GM10266 (cell line): ENCODE measurements around the gene FAM13A.

Experiments used
- DNase-seq: peaks from one replicate; pipeline ENCODE4 v3.0.0; 2012; ENCODE audit errors: extremely low spot score
- TF ChIP-seq, protein P1 (sequence below): IDR thresholded peaks from 2 replicates; pipeline ENCODE4 v1.5.1; 2012; ENCODE audit warnings: mild to moderate bottlenecking, low read depth; ENCODE audit not compliant: control insufficient read depth, insufficient read depth; ENCODE audit errors: missing control alignments

FAM13A gene

DNA sequence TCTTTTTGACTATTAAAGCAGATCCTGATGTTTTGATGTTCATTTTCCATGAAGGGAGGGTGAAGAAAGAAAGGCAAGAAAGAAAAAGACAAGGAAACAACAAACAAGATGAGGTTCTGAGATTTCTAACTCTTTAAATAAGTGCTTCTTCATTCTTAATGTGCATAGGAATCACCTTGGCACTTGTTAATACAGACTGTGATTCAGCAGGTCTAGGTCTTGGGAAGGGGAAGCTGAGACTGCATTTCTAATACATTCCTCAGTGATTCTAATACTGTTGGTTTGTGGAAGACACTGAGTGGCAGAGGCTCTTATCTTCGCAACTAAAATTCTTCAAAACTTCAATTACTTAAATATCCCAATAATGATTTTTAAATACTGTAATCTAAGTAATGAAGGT lies 264.2 kb downstream of the FAM13A start:
- DNase-seq, result no peak
- TF ChIP-seq, protein P1, sequence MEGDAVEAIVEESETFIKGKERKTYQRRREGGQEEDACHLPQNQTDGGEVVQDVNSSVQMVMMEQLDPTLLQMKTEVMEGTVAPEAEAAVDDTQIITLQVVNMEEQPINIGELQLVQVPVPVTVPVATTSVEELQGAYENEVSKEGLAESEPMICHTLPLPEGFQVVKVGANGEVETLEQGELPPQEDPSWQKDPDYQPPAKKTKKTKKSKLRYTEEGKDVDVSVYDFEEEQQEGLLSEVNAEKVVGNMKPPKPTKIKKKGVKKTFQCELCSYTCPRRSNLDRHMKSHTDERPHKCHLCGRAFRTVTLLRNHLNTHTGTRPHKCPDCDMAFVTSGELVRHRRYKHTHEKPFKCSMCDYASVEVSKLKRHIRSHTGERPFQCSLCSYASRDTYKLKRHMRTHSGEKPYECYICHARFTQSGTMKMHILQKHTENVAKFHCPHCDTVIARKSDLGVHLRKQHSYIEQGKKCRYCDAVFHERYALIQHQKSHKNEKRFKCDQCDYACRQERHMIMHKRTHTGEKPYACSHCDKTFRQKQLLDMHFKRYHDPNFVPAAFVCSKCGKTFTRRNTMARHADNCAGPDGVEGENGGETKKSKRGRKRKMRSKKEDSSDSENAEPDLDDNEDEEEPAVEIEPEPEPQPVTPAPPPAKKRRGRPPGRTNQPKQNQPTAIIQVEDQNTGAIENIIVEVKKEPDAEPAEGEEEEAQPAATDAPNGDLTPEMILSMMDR, result no peak

DNA sequence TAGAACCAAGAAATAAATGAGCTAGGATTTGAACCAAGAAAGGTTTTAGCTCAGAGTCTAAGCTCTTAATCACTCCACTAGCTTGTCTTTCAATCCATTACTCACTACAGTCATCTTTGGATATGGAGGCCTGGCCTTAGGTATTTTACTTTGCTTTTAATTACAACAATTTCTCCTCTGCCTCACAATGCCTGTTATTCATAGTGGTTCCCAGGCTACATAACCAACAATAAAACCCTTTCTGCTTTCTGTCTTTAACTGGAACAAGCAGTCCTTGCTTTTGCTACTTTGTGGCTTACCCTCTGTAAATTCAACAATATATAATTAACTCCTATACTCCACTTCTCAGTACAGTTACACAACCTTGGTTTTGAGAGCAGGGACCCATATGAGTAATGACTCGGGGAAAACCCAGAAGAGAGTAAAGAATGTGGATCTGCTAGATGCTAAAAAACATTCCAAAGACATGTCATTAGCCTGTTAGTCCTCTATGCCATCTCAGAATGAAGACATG lies 264.7 kb downstream of the FAM13A start:
- TF ChIP-seq, protein P1, result no peak
- no peak for DNase-seq

DNA sequence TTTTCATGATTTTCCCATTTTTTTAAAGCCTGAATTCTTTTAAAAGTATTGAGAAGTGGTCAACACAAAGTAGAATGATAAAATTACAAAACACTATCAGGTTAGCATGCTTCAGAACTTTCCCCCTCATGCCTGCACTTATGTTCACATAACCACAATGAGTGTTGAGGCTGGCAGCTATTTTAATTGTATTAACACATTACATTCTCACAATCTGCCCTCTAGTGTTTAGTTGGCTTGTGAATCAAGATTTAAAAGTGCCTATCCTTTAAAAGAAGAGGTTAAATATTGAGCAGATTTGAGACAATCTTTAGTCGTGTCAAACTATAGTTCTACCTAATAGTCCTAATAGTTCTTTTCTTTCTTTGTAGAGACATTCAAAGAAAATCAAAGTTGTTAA lies 265.7 kb downstream of the FAM13A start:
- TF ChIP-seq, protein P1, result peak; percentile 21

DNA sequence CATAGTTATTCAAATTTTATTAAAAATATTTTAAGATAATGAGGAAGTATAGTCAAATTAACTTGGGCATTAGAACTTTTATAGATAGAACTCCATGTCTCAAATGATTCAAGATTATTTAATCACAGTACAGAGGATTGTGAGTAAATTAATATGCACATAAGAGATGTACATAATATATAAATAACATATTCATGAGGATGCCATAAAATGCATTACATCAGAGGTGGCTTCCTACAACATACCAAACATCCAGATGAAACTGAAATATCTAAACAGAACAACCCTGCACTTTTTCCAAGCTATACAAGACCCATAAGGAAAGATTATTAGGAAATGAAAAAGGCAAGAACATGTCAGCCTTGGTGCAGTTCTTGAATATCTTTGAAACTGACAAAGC lies 268.1 kb downstream of the FAM13A start:
- TF ChIP-seq, protein P1, result no peak
- DNase-seq, result no peak

More for the DNA sequence above, 265.7 kb downstream of the FAM13A start:
- no peak for DNase-seq

DNA sequence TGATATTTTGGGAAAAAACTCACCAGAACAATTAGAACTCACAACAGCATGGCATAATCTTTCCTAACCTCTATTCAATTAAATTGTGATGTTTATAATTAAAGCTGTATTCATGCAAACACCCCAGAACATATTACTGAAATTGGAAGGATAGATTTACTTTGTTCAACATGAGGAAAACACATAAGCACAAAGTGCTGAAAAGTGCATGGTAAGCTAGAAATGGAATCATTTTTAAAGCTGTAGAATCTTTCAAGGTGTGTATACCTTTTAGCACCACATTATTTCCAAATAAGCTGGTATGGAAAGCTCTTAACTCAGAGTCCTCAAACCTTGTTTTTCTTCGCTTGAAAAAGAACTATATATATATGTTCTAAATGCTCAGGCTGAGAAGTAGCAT lies 268.6 kb downstream of the FAM13A start:
- TF ChIP-seq, protein P1, result no peak
- no peak for DNase-seq

DNA sequence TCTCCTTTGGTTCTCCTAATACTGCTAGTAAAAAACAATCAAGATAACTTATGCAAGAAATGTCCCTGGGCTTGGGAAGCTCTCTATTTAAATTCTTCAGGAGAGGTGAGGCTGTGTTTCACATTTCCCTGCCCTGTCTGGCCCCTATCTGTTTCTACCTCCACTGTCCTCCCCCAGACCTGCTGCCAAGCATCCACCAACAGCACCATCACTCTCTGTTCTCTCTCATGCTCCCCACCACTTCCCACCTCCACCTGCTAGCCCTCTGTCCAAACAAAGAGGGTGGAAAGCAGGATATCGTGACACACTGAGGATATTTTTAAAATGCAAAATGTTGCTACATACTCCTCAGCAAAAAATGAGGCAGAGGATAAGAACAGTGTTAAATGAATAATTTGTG lies 271.0 kb downstream of the FAM13A start:
- DNase-seq, result no peak
- TF ChIP-seq, protein P1, result no peak

DNA sequence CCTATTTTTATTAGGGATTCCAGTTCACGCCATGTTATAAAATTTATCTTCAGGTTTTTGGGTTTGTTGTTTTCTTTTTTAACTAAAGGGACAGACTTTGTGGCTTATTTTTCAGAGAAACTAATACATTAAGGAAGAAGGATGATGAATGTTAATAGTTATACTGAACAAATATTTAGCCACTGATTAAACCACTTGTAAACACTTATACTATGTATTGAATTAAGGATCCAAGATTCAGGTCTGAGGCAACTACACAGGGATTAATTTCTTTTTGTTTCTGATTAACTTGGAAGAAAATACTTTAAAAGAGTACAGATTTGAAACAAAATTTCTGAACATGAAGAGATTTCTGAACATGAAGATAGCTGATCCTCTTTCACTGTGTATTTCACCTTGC lies 276.6 kb downstream of the FAM13A start:
- TF ChIP-seq, protein P1, result no peak
- no peak for DNase-seq
